Muscle of leg (tissue), 11 donors: Measurements from ENCODE around the gene RCC1. TPM values are rescaled to one million over a fixed set of nuclear protein-coding genes. Genes with fewer than 3 reads are reported as not detected.
A peak's percentile ranks its signal among the peaks of the same experiment; 100 is the strongest.
"Not testable (repeated sequence)": the region's sequence is repeated elsewhere in the genome, so short reads cannot be mapped to it uniquely, and the experiment has no call there.

ENCODE experiments used
- DNase-seq: peaks from one replicate; pipeline ENCODE4 v3.0.0; 2013
- H3K27ac ChIP-seq: one replicate; pipeline ENCODE4 v1.5.1; 2013; ENCODE audit warnings: mild to moderate bottlenecking, low read length, control low read depth
- H3K27me3 ChIP-seq: one replicate; pipeline ENCODE4 v1.6.1; 2013; ENCODE audit warnings: low read length; ENCODE audit not compliant: control insufficient read depth, insufficient read depth
- H3K36me3 ChIP-seq: one replicate; pipeline ENCODE4 v1.6.1; 2013; ENCODE audit warnings: low read length; ENCODE audit not compliant: control insufficient read depth, insufficient read depth
- H3K4me1 ChIP-seq: one replicate; pipeline ENCODE4 v1.6.1; 2013; ENCODE audit warnings: low read length; ENCODE audit not compliant: control insufficient read depth, insufficient read depth
- H3K4me3 ChIP-seq: one replicate; pipeline ENCODE4 v1.5.1; 2013; ENCODE audit warnings: low read length, control low read depth
- H3K9me3 ChIP-seq: replicated peaks from 2 replicates; pipeline ENCODE4 v1.6.1; 2013; ENCODE audit warnings: low read depth, low read length; ENCODE audit not compliant: control insufficient read depth
- WGBS: methylation state at CpG from one replicate; pipeline ENCODE4 v1.1.5; 2013; ENCODE audit warnings: missing lambda C conversion rate; ENCODE audit not compliant: insufficient coverage; 5-methylcytosine and 5-hydroxymethylcytosine counted together
- polyA plus RNA-seq, 8 donors: library from polyadenylated mRNA; unstranded; fragments of 120-200 nt; gene quantifications; one replicate each; pipeline versions ENCODE4 v1.2.1 to v1.2.3, GENCODE V29; 2013; ENCODE audit warnings: inconsistent platforms in 1 of 8, low replicate concordance in 1 of 8; ENCODE audit not compliant: insufficient read length in 8 of 8, insufficient read depth in 1 of 8
- total RNA-seq: library from RNA; stranded (reverse); fragments of 120-200 nt; gene quantifications from one replicate; pipeline ENCODE4 v1.2.4, GENCODE V29; 2013

Gene RCC1
- total and polyA plus RNA-seq, 9 donors: 16.7 to 38.3 (median 28.3) TPM

DNA sequence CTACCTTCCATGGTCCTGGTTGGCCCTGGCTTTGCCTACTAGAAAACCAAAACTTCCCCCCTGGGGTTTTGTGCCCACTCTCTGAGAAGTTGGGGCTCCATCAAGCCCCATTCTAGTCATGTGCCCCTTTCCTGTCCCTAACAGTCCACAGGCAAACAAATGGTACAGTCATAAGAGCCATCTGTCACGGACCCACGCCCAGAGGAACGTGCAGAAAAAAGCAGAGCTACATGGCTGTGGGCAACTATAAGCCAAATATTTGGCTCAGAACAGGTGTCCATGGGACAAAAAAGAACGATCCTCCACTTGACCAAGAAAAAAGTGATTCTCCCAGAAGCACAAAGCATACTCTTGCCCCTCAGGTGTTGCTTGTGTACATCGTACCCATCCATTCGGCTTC is 32.4 kb downstream of the RCC1 start:
- peak overlapping the region; percentile 74 for H3K27ac ChIP-seq
- 81% methylated on average over 3 of the region's 6 CpGs for WGBS

DNA sequence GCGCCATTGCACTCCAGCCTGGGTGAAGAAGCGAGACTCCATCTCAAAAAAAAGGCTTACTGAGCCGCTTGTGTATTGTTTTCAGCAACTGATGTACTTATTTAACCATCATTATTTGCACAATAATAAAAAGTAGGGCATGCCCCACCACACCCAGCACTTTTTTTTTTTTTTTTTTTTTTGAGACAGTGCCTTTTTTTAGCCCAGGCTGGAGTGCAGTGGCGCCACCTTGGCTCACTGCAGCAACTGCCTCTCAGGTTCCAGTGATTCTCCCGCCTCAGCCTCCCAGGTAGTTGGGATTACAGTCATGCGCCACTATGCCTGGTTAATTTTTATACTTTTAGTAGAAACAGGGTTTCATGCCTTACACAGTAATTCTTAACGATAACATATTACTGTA is 34.8 kb downstream of the RCC1 start:
- H3K4me3 ChIP-seq: no peak overlapping the region
- 100% methylated on average over 1 of the region's 7 CpGs for WGBS
- no peak overlapping the region for H3K27ac ChIP-seq
- no peak for DNase-seq
- H3K4me1 ChIP-seq: peaks cover 14% of the 10 kb centered on the region
- peaks cover 28% of the 10 kb centered on the region for H3K36me3 ChIP-seq
- no peaks in the 10 kb centered on the region for H3K9me3 ChIP-seq
- no peaks in the 10 kb centered on the region for H3K27me3 ChIP-seq

More for the DNA sequence above, 32.4 kb downstream of the RCC1 start:
- H3K27me3 ChIP-seq: no peaks in the 10 kb centered on the region
- H3K36me3 ChIP-seq: peaks cover 38% of the 10 kb centered on the region
- no peaks in the 10 kb centered on the region for H3K9me3 ChIP-seq
- DNase-seq: peak; percentile 22
- peaks cover 14% of the 10 kb centered on the region for H3K4me1 ChIP-seq
- no peak overlapping the region for H3K4me3 ChIP-seq

DNA sequence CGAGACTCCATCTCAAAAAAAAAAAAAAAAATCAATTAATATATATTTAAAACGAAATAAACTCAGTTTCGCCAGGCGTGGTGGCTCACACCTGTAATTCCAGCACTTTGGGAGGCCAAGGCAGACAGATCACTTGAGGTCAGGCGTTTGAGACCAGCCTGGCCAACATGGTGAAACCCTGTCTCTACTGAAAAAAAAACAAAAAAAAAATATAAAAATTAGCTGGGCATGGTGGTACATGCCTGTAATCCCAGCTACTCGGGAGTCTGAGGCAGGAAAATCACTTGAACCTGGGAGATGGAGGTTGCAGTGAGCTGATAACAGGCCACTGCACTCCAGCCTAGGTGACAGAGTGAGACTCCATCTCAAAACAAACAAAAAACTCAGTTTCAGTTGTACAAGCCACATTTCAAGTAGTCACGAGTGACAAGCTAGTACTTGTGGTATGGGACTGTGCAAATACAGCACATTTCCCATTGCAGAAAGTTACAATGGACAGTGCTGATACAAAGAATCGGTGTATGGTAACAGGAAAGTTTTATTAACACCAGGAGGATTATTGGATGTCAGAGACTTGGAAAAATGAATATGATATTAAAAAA is 35.7 kb downstream of the RCC1 start:
- H3K27me3 ChIP-seq, H3K4me3 ChIP-seq, DNase-seq, H3K27ac ChIP-seq, H3K9me3 ChIP-seq: not testable (repeated sequence)
- peaks cover 19% of the 10 kb centered on the region for H3K36me3 ChIP-seq
- peaks cover 14% of the 10 kb centered on the region for H3K4me1 ChIP-seq
- WGBS: 80% methylated on average over 2 of the region's 8 CpGs

DNA sequence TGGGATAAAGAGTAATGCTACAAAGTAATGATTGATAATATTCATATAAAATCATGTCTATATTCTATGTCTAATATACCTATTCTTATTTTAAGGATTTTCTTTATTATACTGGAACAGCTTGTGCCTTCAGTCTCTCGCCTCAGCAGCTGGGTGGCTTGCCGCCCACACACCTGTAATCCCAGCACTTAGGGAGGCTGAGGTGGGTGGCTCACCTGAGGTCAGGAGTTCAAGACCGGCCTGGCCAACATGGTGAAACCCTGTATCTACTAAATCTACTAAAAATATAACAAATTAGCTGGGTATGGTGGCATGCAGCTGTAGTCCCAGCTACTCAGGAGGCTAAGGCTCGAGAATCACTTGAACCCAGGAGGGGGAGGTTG is 39.4 kb downstream of the RCC1 start:
- Histone ChIP-seq H3K4me3 (no peak overlapping the region), H3K9me3 (no peaks in the 10 kb centered on the region), H3K4me1 (no peaks in the 10 kb centered on the region), H3K27me3 (peaks cover 2% of the 10 kb centered on the region), H3K27ac (no peak overlapping the region), H3K36me3 (no peaks in the 10 kb centered on the region)
- DNase-seq: no peak
- no CpG with 5 or more reads among the region's 4 CpGs for WGBS

DNA sequence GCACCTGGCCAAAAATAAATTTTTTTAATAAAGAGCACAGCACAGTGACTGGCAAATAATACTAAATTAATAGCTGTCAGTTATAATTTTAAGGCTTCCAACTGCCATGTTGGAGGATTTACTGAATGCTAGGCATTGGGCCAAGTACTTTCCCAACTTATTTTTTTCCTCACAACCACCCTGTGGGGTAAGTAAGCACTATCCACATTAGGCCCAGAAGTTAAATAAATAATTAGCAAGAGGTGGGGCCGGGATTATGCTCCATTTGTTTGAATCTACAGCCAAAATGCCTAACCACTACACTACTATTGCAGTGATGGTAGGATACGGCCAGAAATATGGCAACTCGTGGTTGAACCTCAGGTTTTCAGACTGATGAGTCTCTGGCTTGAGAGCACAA is 42.5 kb downstream of the RCC1 start:
- Histone ChIP-seq H3K27me3 (peaks cover 2% of the 10 kb centered on the region), H3K4me3 (no peak overlapping the region), H3K9me3 (no peaks in the 10 kb centered on the region), H3K36me3 (no peaks in the 10 kb centered on the region), H3K4me1 (peaks cover 3% of the 10 kb centered on the region), H3K27ac (no peak overlapping the region)
- WGBS: 100% methylated on average over 1 of the region's 3 CpGs
- DNase-seq: no peak

DNA sequence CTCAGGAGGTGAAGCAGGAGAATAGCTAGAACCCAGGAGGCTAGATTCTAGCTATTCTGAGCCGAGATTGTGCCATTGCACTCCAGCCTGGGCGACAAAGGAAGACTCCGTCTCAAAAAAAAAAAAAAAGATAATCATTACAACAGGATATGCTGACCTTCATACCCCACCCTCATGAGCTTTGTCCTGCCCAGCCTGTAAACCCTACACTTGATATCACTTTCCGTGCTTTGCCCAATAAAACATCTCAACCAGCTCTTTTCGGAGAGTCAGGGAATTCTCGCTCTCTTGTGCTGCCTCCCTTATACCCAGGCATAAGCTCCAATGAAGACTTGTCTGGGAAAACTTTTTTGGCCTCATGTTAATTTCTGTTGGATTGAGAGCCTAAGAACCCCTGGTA is 45.5 kb downstream of the RCC1 start:
- Histone ChIP-seq H3K9me3 (no peaks in the 10 kb centered on the region), H3K4me3 (no peak overlapping the region), H3K27me3 (peaks cover 2% of the 10 kb centered on the region), H3K27ac (no peak overlapping the region), H3K36me3 (peaks cover 6% of the 10 kb centered on the region), H3K4me1 (peaks cover 8% of the 10 kb centered on the region)
- DNase-seq: no peak
- WGBS: 75% methylated on average over 3 of the region's 6 CpGs

DNA sequence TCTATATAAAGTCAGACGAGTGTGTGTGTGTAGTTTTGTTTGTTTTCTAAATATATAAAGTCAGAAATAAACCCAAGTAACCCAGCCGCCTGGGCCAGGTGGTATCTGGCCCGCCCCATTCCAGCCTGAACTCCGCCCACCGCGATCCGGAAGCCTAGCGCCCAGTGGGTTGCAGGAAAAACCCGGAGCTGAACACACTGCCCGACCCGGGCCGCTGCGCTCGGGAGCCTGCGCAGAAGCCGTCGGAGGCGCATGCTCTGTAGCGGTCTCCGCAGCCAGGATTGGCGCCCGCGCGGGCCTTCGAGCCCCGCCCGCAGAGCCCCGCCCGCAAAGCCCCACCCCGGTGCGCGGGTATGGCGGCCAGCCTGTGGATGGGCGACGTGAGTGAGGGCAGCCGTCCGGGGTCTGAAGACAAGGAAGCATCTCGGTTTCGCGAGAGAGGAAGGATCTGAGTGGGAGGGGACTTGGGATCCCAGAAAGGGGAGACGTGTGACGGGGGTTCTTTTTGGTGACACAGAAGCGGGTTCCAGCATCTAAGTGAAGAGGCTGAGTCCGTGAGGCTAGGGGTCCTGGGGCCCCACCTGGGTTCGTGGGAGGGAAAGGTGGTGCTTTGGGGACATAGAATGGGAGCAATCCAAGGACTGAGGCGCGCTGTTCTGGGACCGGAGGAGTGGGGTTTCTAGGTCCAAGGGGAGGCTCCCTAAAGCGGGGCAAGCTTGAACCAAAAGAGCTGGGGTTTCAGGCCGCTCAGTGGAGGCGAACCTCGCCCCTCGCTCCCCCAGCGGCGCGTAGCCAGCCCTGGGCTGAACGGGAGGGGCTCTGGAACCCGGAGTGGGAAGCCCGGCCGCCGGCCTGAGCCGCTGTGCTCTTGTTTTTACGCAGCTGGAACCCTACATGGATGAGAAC is 47.2 kb downstream of the RCC1 start, which contains the start of gene TRNAU1AP:
Gene TRNAU1AP, plus strand, starts transcription at position 328 of the 906 bp plus-strand sequence. Its CDS starts 26 bp downstream, at position 354.
- under 1% methylated on average over 58 of the region's 63 CpGs for WGBS
- H3K4me3 ChIP-seq: peak within 1 kb of the TSS; percentile 99

DNA sequence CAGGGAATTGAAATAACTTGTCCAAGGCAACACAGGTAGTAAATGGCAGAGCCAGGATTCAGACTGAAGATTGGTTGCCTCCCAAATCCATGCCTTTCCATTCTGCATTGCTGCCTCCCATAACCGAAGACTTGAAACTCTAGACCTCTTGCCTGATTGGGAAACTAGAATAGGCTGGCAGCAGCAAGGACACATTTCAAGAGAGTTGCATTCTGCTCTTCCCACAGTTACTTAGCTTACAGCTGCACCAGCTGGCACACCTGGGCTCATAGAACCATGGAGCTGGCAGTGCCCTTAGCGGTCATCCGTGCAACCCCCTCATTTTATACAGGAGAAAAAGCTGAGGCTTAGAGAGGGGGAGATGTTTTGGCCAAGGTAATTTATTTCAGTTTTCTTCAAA is 55.0 kb downstream of the RCC1 start:
- no peaks in the 10 kb centered on the region for H3K27me3 ChIP-seq
- H3K36me3 ChIP-seq: peaks cover 63% of the 10 kb centered on the region
- no peaks in the 10 kb centered on the region for H3K9me3 ChIP-seq
- H3K27ac ChIP-seq: no peak overlapping the region
- H3K4me3 ChIP-seq: no peak overlapping the region
- WGBS: 83% methylated on average over 1 of the region's 3 CpGs
- no peaks in the 10 kb centered on the region for H3K4me1 ChIP-seq
- DNase-seq: no peak

More for the DNA sequence above, 47.2 kb downstream of the RCC1 start, which contains the start of gene TRNAU1AP:
- Histone ChIP-seq H3K36me3 (peaks cover 13% of the 10 kb centered on the region), H3K4me1 (peaks cover 8% of the 10 kb centered on the region), H3K9me3 (no peaks in the 10 kb centered on the region), H3K27me3 (no peaks in the 10 kb centered on the region), H3K27ac (peak within 1 kb of the TSS; percentile 96)
- peak; percentile 99 for DNase-seq

DNA sequence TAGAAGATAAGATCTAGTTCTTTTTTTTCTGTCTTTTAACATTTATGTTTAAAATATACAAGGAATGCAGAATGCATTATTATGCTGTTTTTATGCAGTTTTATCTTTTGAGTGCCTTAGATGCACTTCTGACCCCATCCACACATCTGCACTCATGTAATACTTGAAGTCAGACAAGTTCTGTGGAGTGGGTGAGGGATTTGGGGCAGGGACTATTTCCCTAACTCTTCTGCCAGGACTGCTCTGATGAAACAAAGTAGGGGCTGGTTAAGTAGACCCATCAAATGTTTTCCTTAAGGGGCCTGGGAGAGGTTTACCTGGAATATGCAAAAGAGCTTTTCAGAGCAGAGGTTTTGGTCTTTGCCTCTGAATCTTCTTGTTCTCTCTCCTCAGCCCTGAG is 58.5 kb downstream of the RCC1 start:
- DNase-seq: no peak
- Histone ChIP-seq H3K27ac (no peak overlapping the region), H3K9me3 (no peaks in the 10 kb centered on the region), H3K36me3 (peaks cover 79% of the 10 kb centered on the region), H3K4me1 (no peaks in the 10 kb centered on the region), H3K27me3 (no peaks in the 10 kb centered on the region), H3K4me3 (no peak overlapping the region)

DNA sequence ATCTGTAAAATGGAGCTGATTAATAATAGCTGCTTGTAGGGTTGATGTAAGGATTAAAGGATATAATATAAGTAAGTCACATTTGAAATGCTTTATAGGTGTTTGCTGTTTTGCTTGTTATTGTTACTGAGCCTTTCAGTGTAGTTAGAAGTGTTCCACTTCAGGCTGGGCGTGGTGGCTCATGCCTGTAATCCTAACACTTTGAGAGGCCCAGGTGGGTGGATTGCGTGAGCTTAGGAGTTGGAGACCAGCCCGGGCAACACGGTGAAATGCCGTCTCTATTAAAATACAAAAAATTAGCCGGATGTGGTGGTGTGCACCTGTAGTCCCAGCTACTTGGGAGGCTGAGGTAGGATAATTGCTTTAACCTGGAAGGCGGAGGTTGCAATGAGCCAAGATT is 59.2 kb downstream of the RCC1 start:
- 100% methylated on average over 6 of the region's 7 CpGs for whole genome bisulfite sequencing
- Histone ChIP-seq H3K4me3 (no peak overlapping the region), H3K27ac (no peak overlapping the region), H3K4me1 (no peaks in the 10 kb centered on the region), H3K9me3 (no peaks in the 10 kb centered on the region), H3K27me3 (no peaks in the 10 kb centered on the region), H3K36me3 (peaks cover 73% of the 10 kb centered on the region)
- DNase-seq: no peak
